Trophoblast cell (in vitro differentiated cells and primary cell): ENCODE data around the gene METTL23.
A peak's percentile ranks its signal among the peaks of the same experiment; 100 is the strongest.
"Not testable (repeated sequence)": the region's sequence is repeated elsewhere in the genome, so short reads cannot be mapped to it uniquely, and the experiment has no call there.

Source experiments
- DNase-seq, 2 donors: peaks; one replicate each; pipeline ENCODE4 v3.0.0-alpha.2; 2016
- H2AFZ ChIP-seq: 2 replicates; pipeline ENCODE4 v1.6.1; 2013; ENCODE audit warnings: low read length, moderate library complexity, mild to moderate bottlenecking; ENCODE audit not compliant: insufficient read depth, poor library complexity
- H2AK5ac ChIP-seq: 2 replicates; pipeline ENCODE4 v1.6.1; 2013; ENCODE audit warnings: mild to moderate bottlenecking, low read length
- H2BK120ac ChIP-seq: 2 replicates; pipeline ENCODE4 v1.6.1; 2013; ENCODE audit warnings: low read length, mild to moderate bottlenecking, moderate library complexity; ENCODE audit not compliant: insufficient read depth, poor library complexity
- H2BK12ac ChIP-seq: 2 replicates; pipeline ENCODE4 v1.6.1; 2013; ENCODE audit warnings: mild to moderate bottlenecking, low read length, moderate library complexity
- H2BK5ac ChIP-seq: 2 replicates; pipeline ENCODE4 v1.6.1; 2013; ENCODE audit warnings: low read length, low read depth, moderate library complexity, mild to moderate bottlenecking; ENCODE audit not compliant: poor library complexity
- H3K14ac ChIP-seq: 2 replicates; pipeline ENCODE4 v1.6.1; 2013; ENCODE audit warnings: mild to moderate bottlenecking, low read length
- H3K18ac ChIP-seq: 2 replicates; pipeline ENCODE4 v1.6.1; 2013; ENCODE audit warnings: mild to moderate bottlenecking, low read length
- H3K23ac ChIP-seq: 2 replicates; pipeline ENCODE4 v1.6.1; 2013; ENCODE audit warnings: low read length
- H3K27ac ChIP-seq: 2 replicates; pipeline ENCODE4 v1.5.1; 2013; ENCODE audit warnings: low read depth, mild to moderate bottlenecking, inconsistent platforms, low read length, moderate library complexity
- H3K27me3 ChIP-seq: 2 replicates; pipeline ENCODE4 v1.6.1; 2013; ENCODE audit warnings: inconsistent platforms, mild to moderate bottlenecking, low read length, moderate library complexity; ENCODE audit not compliant: insufficient read depth
- H3K36me3 ChIP-seq, 2 experiments: 1 replicate in 1 of 2; 2 replicates in 1 of 2; pipeline ENCODE4 v1.6.1; 2013; ENCODE audit warnings: low read length in 2 of 2, mild to moderate bottlenecking in 2 of 2, moderate library complexity in 1 of 2; ENCODE audit not compliant: insufficient read depth in 2 of 2, control insufficient read depth in 1 of 2
- H3K4ac ChIP-seq: 2 replicates; pipeline ENCODE4 v1.6.1; 2013; ENCODE audit warnings: low read depth, mild to moderate bottlenecking, low read length, moderate library complexity
- H3K4me1 ChIP-seq, 2 experiments: 1 replicate in 1 of 2; 2 replicates in 1 of 2; pipeline ENCODE4 v1.6.1; 2013; ENCODE audit warnings: low read length in 2 of 2, mild to moderate bottlenecking in 2 of 2, moderate library complexity in 1 of 2; ENCODE audit not compliant: insufficient read depth in 2 of 2, control insufficient read depth in 1 of 2
- H3K4me2 ChIP-seq: 2 replicates; pipeline ENCODE4 v1.6.1; 2013; ENCODE audit warnings: inconsistent platforms, mild to moderate bottlenecking, low read length, moderate library complexity
- H3K4me3 ChIP-seq: 2 replicates; pipeline ENCODE4 v1.5.1; 2013; ENCODE audit warnings: mild to moderate bottlenecking, low read depth, low read length, inconsistent platforms
- H3K79me1 ChIP-seq: one replicate; pipeline ENCODE4 v1.6.1; 2013; ENCODE audit warnings: low read length
- H3K79me2 ChIP-seq: 2 replicates; pipeline ENCODE4 v1.6.1; 2013; ENCODE audit warnings: low read length, mild to moderate bottlenecking; ENCODE audit not compliant: control insufficient read depth, insufficient read depth, poor library complexity
- H3K9ac ChIP-seq: 2 replicates; pipeline ENCODE4 v1.6.1; 2013; ENCODE audit warnings: mild to moderate bottlenecking, low read length
- H3K9me3 ChIP-seq: 2 replicates; pipeline ENCODE4 v1.6.1; 2013; ENCODE audit warnings: low read depth, mild to moderate bottlenecking, control low read depth, inconsistent platforms, low read length; ENCODE audit not compliant: insufficient read depth
- H4K12ac ChIP-seq: 2 replicates; pipeline ENCODE4 v1.6.1; 2013; ENCODE audit warnings: low read depth, mild to moderate bottlenecking, low read length, moderate library complexity
- H4K8ac ChIP-seq: 2 replicates; pipeline ENCODE4 v1.6.1; 2013; ENCODE audit warnings: low read depth, mild to moderate bottlenecking, low read length, moderate library complexity
- H4K91ac ChIP-seq: one replicate; pipeline ENCODE4 v1.6.1; 2013; ENCODE audit warnings: low read depth, mild to moderate bottlenecking, low read length, moderate library complexity
- WGBS: extraction: QIAGEN DNeasy Blood & Tissue Kit; methylation state at CpG from one replicate; pipeline ENCODE4 v1.1.7; 2013; ENCODE audit warnings: missing lambda C conversion rate; ENCODE audit not compliant: insufficient read length, insufficient coverage; ENCODE audit errors: extremely low coverage; 5-methylcytosine and 5-hydroxymethylcytosine counted together

METTL23 gene

GRCh38 chr17:76710863-76711611, 15.6 kb upstream of the METTL23 start, which contains the start of gene MXRA7:
MXRA7 (minus strand) TSS chr17:76710965; CDS start chr17:76710946, 19 bp downstream.
- no peak within 1 kb of the TSS for H2AFZ ChIP-seq
- peak within 1 kb of the TSS; percentile 59 for H3K9ac ChIP-seq
- no peaks in the 10 kb centered on the region for H3K27me3 ChIP-seq
- H3K9me3 ChIP-seq: no peaks in the 10 kb centered on the region
- H3K23ac ChIP-seq: no peak within 1 kb of the TSS
- peak within 1 kb of the TSS; percentile 46 for H4K12ac ChIP-seq
- H2BK5ac ChIP-seq: peak within 1 kb of the TSS; percentile 7
- H3K4me3 ChIP-seq: peak within 1 kb of the TSS; percentile 77
- H3K14ac ChIP-seq: peak within 1 kb of the TSS; percentile 10
- peak within 1 kb of the TSS; percentile 63 for H2BK12ac ChIP-seq
- WGBS: no CpG with 5 or more reads among the region's 56 CpGs
- H3K18ac ChIP-seq: peak within 1 kb of the TSS; percentile 78
- H4K8ac ChIP-seq: peak within 1 kb of the TSS; percentile 70
- peaks cover 18 to 26% of the 10 kb centered on the region in 2 experiments for H3K4me1 ChIP-seq
- H2AK5ac ChIP-seq: no peak within 1 kb of the TSS
- peak within 1 kb of the TSS; percentile 52 for H3K27ac ChIP-seq
- peaks cover 10% of the 10 kb centered on the region for H3K79me1 ChIP-seq
- peaks cover 8 to 12% of the 10 kb centered on the region in 2 experiments for H3K36me3 ChIP-seq
- H3K4ac ChIP-seq: peak within 1 kb of the TSS; percentile 24
- peak within 1 kb of the TSS; percentile 75 for H4K91ac ChIP-seq
- peaks cover 6% of the 10 kb centered on the region for H3K79me2 ChIP-seq
- peak within 1 kb of the TSS; percentile 88 for H3K4me2 ChIP-seq
- peak within 1 kb of the TSS; percentile 61 for H2BK120ac ChIP-seq
- DNase-seq: peak in 1 of 2 donors; percentile 67

- not testable (repeated sequence) for H3K4me2 ChIP-seq, DNase-seq, H2BK12ac ChIP-seq, H3K18ac ChIP-seq, H4K91ac ChIP-seq, H3K9ac ChIP-seq, H3K27me3 ChIP-seq, H3K4ac ChIP-seq, H2AK5ac ChIP-seq, H4K8ac ChIP-seq, H3K79me2 ChIP-seq, H3K14ac ChIP-seq, H3K27ac ChIP-seq, H2BK120ac ChIP-seq, H3K23ac ChIP-seq, H2AFZ ChIP-seq, H3K9me3 ChIP-seq, H4K12ac ChIP-seq, H3K4me3 ChIP-seq, H2BK5ac ChIP-seq
- peaks cover 18 to 26% of the 10 kb centered on the region in 2 experiments for H3K4me1 ChIP-seq
- H3K36me3 ChIP-seq: peaks cover 18 to 24% of the 10 kb centered on the region in 2 experiments
- WGBS: no CpG with 5 or more reads among the region's 7 CpGs
- H3K79me1 ChIP-seq: peaks cover 10% of the 10 kb centered on the region
Observed at GRCh38 chr17:76712321-76712720, 14.3 kb upstream of the METTL23 start.

DNA sequence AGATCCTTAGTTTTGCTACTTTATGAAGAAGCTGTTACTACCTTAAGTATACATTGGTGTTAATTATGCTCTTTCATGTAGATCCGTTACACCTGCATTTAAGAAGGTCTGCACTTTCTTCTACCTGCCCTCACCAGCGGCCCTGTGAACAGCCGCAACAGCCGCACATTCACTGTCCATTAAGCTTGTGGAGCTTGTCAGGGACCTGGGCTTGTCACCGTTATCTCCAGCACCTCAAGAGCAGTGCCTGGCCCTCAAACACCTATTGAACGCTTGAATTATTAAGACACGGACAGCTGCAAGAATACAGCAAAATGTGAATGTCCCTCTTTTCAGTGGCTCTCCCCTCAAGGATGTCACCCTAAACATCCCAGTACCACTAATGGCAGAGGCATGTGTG, 12.9 kb upstream of the METTL23 start:
- Histone ChIP-seq H3K4me2 (no peak overlapping the region), H3K18ac (no peak overlapping the region), H3K9ac (no peak overlapping the region), H3K27ac (no peak overlapping the region), H2AK5ac (no peak overlapping the region), H3K4me3 (no peak overlapping the region), H3K4me1 (peaks cover 16% of the 10 kb centered on the region in 2 experiments), H4K91ac (no peak overlapping the region), H2BK12ac (no peak overlapping the region), H2BK120ac (no peak overlapping the region), H3K9me3 (no peaks in the 10 kb centered on the region), H2BK5ac (no peak overlapping the region), H3K27me3 (no peaks in the 10 kb centered on the region), H3K79me2 (peaks cover 6% of the 10 kb centered on the region), H4K8ac (no peak overlapping the region), H3K14ac (no peak overlapping the region), H3K23ac (no peak overlapping the region), H3K4ac (no peak overlapping the region), H3K79me1 (peaks cover 10% of the 10 kb centered on the region), H4K12ac (no peak overlapping the region), H2AFZ (no peak overlapping the region), H3K36me3 (peaks cover 26 to 32% of the 10 kb centered on the region in 2 experiments)
- no CpG with 5 or more reads among the region's 7 CpGs for WGBS
- DNase-seq: no peak

DNA sequence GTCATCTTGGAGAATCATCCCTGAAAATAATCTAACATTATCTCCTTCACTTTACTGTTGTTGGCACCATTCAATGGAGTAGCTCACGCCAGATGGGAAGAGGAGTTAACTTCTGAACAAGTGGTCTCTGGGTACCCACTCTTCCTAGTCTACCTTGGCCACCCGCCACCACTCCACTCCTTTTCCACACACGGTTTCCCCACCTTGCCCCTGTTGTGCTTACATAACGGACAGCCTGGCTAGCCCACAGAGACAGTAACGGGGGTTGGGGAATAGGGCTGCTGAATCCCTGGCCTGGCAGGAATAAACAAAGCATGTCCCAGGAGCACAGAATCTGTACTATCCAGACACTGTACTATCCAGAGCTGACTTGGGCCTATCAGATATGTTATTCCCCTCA, 12.3 kb upstream of the METTL23 start:
- peaks cover 10% of the 10 kb centered on the region for H3K79me1 ChIP-seq
- no peak overlapping the region for H3K4me3 ChIP-seq
- H3K79me2 ChIP-seq: peaks cover 6% of the 10 kb centered on the region
- no peaks in the 10 kb centered on the region for H3K9me3 ChIP-seq
- peaks cover 28 to 38% of the 10 kb centered on the region in 2 experiments for H3K36me3 ChIP-seq
- no peak overlapping the region for H3K9ac ChIP-seq
- H4K91ac ChIP-seq: no peak overlapping the region
- H3K4ac ChIP-seq: no peak overlapping the region
- no peak overlapping the region for H2BK5ac ChIP-seq
- no CpG with 5 or more reads among the region's 5 CpGs for WGBS
- no peak overlapping the region for H2BK12ac ChIP-seq
- no peaks in the 10 kb centered on the region for H3K27me3 ChIP-seq
- no peak overlapping the region for H2AK5ac ChIP-seq
- no peak overlapping the region for H3K18ac ChIP-seq
- H2AFZ ChIP-seq: no peak overlapping the region
- no peak overlapping the region for H3K23ac ChIP-seq
- DNase-seq: no peak
- H4K12ac ChIP-seq: no peak overlapping the region
- no peak overlapping the region for H2BK120ac ChIP-seq
- peaks cover 12% of the 10 kb centered on the region in 2 experiments for H3K4me1 ChIP-seq
- H3K27ac ChIP-seq: no peak overlapping the region
- H3K4me2 ChIP-seq: no peak overlapping the region
- H3K14ac ChIP-seq: no peak overlapping the region
- no peak overlapping the region for H4K8ac ChIP-seq
